D341Med (cell line): ENCODE results near the gene ADCY10.
"Not testable (repeated sequence)": the region's sequence is repeated elsewhere in the genome, so short reads cannot be mapped to it uniquely, and the experiment has no call there.

ENCODE experiments used
- DNase-seq: peaks from one replicate; pipeline ENCODE4 v3.0.0; 2012; ENCODE audit warnings: low spot score

The ADCY10 gene

DNA sequence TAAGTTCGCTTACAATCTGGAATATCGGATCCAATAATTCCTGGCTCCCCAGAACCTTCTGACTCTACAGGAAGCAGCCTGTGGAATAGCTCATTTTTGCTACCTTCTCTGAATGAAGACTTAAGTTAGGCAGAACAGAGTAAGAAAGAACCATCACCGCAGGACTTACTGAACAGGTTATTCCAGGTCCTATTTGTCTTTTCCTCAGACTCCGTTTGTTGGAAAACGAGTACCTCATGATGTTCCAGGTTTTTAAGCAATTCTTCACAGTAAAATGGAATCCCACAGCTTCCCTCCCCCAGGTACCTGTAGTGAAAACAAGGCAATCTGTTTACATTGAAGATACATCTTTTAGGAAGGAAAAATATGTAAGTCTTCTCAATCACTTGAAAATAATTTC is 59.8 kb downstream of the ADCY10 start:
- DNase-seq: no peak

DNA sequence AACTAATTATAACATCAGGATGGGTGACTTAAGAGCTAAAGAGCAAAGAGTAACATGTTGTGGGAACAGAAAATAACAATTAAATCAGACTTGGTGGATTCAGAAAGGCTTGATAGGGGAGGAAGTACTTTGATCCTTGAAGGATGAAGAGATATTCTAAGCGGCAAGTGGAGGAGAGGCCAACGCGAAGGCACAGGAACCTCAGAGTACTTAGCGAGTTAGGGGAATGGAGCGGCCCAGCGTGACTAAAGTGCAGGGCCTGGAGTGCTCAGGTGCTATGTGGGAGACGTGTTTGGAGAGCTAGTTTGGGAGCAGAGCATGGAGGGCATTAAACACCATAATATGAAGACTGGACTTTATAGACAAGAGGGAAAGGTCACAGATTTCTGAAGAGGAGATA is 64.3 kb downstream of the ADCY10 start:
- DNase-seq: no peak

- DNase-seq: no peak
Measured at GRCh38 chr1:167842872-167843271, 71.1 kb downstream of the ADCY10 start.

- no peak for DNase-seq
Measured at GRCh38 chr1:167841530-167841929, 72.4 kb downstream of the ADCY10 start.

- no peak for DNase-seq
Measured at GRCh38 chr1:167839009-167839408, 74.9 kb downstream of the ADCY10 start.

DNA sequence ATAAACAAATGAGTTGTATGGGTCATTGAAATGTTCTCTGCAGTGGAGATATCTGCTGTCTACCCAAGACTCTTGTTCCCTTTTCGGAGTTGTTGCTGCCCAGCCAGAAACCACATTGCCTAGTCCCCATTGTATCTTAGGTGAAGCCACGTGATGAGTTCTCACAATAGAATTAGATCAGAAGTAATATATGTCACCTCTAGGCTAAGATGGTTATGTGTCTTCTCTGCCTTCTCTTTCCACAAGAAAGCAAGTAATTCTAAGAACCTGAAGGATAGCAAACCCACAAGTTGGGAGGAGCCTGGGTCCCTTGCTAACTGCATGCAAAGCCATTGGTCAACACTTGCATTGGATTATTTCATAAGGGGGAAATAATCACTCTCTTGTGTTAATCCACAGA is 76.6 kb downstream of the ADCY10 start:
- no peak for DNase-seq

GRCh38 chr1:167836197-167836596 is 77.7 kb downstream of the ADCY10 start:
- DNase-seq: no peak

DNA sequence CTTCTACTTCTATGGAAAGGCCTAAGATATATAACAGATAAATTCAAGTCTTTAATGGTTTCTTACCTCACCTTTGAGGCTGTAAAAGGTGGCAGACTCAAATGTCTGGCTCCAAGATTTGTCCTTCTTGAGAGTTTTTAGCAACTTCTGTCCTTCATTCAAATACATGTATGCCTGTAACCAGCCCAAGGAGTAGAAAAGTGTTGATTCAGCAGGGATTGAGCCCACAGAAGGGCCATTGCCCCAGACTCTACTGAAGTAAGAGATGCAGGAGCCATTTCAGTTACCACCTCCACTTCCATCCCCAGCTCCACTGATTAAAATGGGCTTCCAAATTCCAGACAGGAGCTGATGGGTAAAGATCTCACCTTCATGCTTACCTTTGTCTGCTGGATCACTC is 80.0 kb downstream of the ADCY10 start:
- DNase-seq: no peak

DNA sequence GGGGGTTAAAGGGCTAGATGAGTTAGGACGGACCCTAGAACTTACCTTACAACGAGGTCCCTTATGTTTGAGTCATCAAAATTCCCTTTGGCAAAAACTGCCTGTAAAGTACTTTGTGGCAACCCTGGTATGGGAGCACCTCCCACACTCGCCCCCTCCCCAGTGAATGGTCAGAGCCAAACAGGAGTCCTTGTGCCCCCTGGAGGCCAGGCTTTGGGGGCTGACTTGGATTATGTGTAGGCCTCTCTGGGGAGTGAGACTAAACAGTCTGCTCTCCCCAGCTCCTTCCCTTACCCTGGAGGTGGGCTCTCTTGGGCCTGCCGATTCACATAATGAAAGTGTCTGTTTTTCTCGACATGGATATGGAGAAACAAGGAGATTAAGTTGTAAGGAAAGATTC is 81.2 kb downstream of the ADCY10 start:
- DNase-seq: no peak

DNA sequence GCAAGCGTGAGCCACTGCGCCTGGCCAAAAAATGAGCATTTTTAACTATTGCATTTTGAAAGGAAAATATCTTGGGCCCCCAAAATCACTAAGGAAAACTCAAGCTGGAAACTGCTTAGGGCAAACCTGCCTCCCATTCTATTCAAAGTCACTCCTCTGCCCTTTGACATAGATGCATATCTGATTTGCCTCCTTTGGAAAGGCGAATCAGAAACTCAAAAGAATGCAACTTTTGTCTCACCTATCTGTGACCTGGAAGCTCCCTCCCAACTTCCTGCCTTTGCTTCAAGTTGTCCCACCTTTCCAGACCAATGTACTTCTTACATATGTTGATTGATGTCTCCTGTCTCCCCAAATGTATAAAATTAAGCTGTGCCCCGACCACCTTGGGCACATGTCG is 83.3 kb downstream of the ADCY10 start:
- DNase-seq: not testable (repeated sequence)

GRCh38 chr1:167829868-167830267 is 84.1 kb downstream of the ADCY10 start:
- no peak for DNase-seq

DNA sequence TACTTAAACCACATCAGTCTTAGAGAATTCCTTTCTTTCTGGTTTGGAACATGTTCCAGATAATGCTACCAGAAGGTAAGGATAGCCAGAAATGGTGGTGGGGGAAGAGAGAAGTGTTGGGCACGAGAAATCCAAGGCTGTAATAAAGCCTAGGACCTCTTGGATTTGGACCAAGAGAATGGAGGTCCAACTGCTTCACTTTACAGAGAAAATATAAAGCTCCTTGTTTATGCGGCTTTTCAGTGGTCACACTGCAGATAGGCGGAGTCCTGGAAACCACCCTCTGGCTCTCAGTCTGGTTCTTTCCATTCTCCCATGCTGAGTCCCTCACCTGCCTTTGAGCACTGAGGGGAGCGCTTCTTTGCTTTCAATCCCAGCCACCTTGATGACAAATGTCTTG is 87.8 kb downstream of the ADCY10 start:
- DNase-seq: no peak

DNA sequence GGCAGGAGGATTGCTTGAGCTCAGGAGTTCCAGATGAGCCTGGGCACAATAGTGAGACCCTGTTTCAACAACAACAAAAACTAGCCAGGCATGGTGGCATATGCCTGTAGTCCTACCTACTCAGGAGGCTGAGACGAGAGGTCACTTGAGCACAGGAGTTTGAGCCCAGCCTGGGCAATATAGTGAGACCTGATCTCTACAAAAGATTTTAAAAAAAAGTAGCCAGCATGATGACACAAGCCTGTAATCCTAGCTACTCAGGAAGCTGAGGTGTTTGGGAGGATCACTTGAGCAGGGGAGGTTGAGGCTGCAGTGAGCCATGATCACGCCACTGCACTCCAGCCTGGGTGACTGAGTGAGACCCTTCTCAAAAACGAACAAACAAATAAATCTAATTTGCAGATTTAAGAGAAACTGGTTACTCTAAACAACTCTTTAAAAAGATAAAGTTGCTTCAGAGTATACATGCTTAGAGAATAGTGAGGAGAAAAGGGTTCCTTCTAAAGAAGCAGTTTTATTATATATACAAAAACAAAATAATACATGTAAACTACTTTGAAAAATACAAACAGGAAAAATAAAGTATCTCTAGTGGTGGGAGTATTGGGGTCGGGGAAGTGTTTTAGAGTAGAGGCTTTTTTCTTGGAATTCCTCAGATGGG is 88.4 kb downstream of the ADCY10 start:
- no peak for DNase-seq

DNA sequence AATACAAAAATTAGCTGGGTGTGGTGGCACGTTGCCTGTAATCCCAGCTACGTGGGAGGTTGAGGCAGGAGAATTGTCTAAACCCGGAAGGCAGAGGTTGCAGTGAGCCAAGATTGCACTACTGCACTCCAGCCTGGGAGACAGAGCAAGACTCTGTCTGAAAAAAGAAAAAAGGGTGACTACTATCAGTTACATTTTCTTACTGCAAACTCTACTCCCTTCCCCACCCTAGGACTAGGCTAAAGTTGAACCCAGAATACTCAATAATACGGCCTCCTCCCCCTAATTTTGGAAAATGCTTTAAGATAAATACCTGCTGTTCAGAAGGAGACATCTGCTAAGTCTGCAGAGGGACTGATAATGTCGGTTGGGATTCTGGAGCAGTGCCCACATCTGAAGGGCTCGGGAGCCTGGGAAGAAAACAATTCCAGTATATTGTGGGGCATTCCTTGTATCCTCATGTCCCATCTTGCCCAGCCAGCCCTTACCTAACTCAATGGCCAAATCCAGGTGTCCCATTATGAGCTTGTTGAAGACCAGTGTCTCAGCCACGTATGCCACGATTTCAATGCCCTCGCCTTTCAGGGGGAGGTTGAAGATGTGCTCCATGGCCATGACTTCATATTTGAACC is 89.7 kb downstream of the ADCY10 start:
- no peak for DNase-seq

GRCh38 chr1:167821969-167822685 is 91.8 kb downstream of the ADCY10 start:
- DNase-seq: no peak

DNA sequence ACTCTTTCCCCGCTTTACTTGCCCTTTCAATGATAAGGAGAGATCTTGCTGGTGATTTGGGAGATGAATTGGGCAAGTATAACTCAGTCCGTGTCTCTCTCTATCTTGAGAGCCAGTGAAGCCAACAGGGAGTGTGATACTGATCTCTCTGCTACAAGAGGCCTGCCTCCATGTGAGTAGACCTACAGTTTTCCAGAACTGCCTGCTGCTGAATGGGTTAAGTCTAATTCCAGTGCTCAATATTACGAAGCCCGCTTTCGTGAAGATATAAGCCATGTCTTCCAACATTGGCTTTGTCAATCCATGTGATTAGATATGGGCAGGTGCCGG is 92.6 kb downstream of the ADCY10 start:
- DNase-seq: no peak

GRCh38 chr1:167820684-167821355 is 93.1 kb downstream of the ADCY10 start:
- no peak for DNase-seq

DNA sequence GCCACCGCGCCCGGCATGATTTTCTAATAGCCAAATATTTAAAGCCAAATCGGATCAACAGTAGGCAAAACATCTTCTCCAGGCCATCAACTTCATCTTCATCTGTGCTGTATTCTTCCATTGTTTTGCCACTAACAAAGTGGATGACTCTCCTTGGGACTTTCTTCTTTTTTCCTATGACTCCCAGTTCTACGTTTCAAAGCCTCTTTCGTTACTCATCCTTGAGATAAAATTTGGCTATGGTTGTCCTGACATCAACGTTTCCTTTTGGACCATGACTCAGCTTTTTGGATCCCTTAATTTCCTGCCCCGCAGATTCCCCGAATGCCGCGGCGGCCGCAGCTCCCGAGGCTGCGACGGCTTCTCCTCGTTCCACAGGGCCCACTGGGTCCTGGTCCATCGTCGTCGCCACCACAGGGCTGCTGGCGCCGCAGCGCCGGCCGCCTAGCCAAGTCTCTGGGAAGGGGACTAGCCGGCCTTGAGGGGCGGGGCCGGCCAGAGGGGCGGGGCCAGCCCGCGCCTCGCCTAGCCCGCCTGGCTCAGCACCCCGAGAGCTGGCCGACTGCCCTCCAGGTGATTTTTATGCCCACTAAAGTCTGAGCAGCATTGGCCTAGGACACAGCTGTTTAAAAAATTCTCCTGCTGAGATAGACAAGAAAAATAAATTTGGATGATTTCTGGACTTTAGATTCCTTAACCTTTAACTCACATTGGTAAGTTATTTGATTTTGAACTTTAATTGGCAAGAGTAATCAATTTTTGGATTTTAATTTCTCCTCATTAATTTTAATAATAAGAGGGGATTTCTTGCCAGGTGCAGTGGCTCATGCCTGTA is 93.9 kb downstream of the ADCY10 start:
- DNase-seq: no peak

GRCh38 chr1:167815650-167816049 is 98.3 kb downstream of the ADCY10 start:
- DNase-seq: no peak

- no peak for DNase-seq
Measured at GRCh38 chr1:167812972-167813371, 101.0 kb downstream of the ADCY10 start.

- no peak for DNase-seq
Measured at GRCh38 chr1:167808690-167809089, 105.2 kb downstream of the ADCY10 start.

- DNase-seq: no peak
Measured at GRCh38 chr1:167808104-167808503, 105.8 kb downstream of the ADCY10 start.
